ENCODE data around the gene TENM4. TPM values are rescaled to one million over a fixed set of nuclear protein-coding genes. Genes with fewer than 3 reads are reported as not detected.

TENM4 gene
- total RNA-seq, 2 experiments from 2014 or later = not detected

- Histone ChIP-seq H3K4me1 (ENCODE audit: insufficient read depth, low read length, poor library complexity, severe bottlenecking) (no peaks in the 10 kb centered on the region), H3K27ac (ENCODE audit: low read depth, low read length, poor library complexity, severe bottlenecking) (no peak overlapping the region), H4K20me1 (ENCODE audit: insufficient read depth, low read length) (no peaks in the 10 kb centered on the region), H3K36me3 (ENCODE audit: insufficient read depth, low read length) (no peaks in the 10 kb centered on the region), H3K79me2 (ENCODE audit: insufficient read depth, low read depth, low read length) (no peaks in the 10 kb centered on the region), H3K9me3 (ENCODE audit: low read length) (no peaks in the 10 kb centered on the region), H3K4me2 (ENCODE audit: low read length) (no peak overlapping the region), H3K9me2 (ENCODE audit: insufficient read depth, low read length) (no peaks in the 10 kb centered on the region), H3K4me3 (ENCODE audit: low read depth, low read length, poor library complexity, severe bottlenecking) (no peak overlapping the region), H2AFZ (ENCODE audit: low read length) (no peak overlapping the region)
- BruUV-seq (replicated peaks) = no TSS peak
- ChIA-PET POLR2A (no interaction called here), CTCF (ENCODE audit: unreplicated experiment) (interaction anchor here (0.6 kb wide), 1 partner anchor 102 kb away, joined by 3 read pairs; no protein-coding TSS in a partner anchor)
- intact Hi-C loops (cut with micrococcal nuclease; ENCODE audit: unreplicated experiment) = no loop called here
- DNase-seq (ENCODE audit: low spot score) = no peak
- TF ChIP-seq EZH2phosphoT487 (IDR thresholded peaks at IDR 0.05; ENCODE audit: borderline replicate concordance, low read depth, low read length) (no peak), CTCF (conservative IDR thresholded peaks at IDR 0.05; ENCODE audit: low read length) (no peak)
Observed at GRCh38 chr11:79259800-79260199, 181.0 kb downstream of the TENM4 start.

DNA sequence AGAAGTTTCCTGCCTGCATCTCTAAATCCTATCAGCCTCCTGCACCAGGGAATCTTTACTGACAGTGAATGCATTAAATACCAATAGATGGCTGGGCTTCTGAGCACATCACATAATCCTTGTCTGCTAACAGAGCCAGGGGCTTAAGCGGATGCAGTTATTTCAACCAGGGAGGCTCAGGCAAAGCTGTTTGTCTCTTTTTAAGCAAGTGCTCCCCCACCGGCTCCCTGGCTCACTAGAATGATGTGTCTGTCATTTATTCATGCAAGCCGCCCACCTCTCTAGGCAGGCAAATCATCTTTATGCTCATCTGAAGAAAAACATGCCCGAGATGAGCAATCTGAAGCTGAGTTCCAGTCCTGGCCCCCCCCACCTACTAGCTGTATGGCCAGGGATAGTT is 182.3 kb downstream of the TENM4 start:
- POLR2A ChIA-PET = no interaction called here
- no TSS peak for BruUV-seq (replicated peaks)
- Histone ChIP-seq H4K20me1 (ENCODE audit: insufficient read depth, low read length) (no peaks in the 10 kb centered on the region), H3K36me3 (ENCODE audit: insufficient read depth, low read length) (no peaks in the 10 kb centered on the region), H3K4me2 (ENCODE audit: low read length) (no peak overlapping the region), H3K9me3 (ENCODE audit: low read length) (no peaks in the 10 kb centered on the region), H3K4me3 (ENCODE audit: low read depth, low read length, poor library complexity, severe bottlenecking) (no peak overlapping the region), H3K4me1 (ENCODE audit: insufficient read depth, low read length, poor library complexity, severe bottlenecking) (no peaks in the 10 kb centered on the region), H3K9me2 (ENCODE audit: insufficient read depth, low read length) (no peaks in the 10 kb centered on the region), H3K27ac (ENCODE audit: low read depth, low read length, poor library complexity, severe bottlenecking) (no peak overlapping the region), H3K79me2 (ENCODE audit: insufficient read depth, low read depth, low read length) (no peaks in the 10 kb centered on the region), H2AFZ (ENCODE audit: low read length) (no peak overlapping the region)
- intact Hi-C loops (cut with micrococcal nuclease; ENCODE audit: unreplicated experiment) = no loop called here
- no peak for DNase-seq (ENCODE audit: low spot score)
- no peak for TF ChIP-seq EZH2phosphoT487 (IDR thresholded peaks at IDR 0.05; ENCODE audit: borderline replicate concordance, low read depth, low read length)
- TF ChIP-seq CTCF (conservative IDR thresholded peaks at IDR 0.05; ENCODE audit: low read length) = no peak
- CTCF ChIA-PET (ENCODE audit: unreplicated experiment) = no interaction called here

- intact Hi-C loops (cut with micrococcal nuclease; ENCODE audit: unreplicated experiment) = no loop called here
- no peak overlapping the region for H2AFZ ChIP-seq (ENCODE audit: low read length)
- no peak overlapping the region for H3K4me3 ChIP-seq (ENCODE audit: low read depth, low read length, poor library complexity, severe bottlenecking)
- no peaks in the 10 kb centered on the region for H4K20me1 ChIP-seq (ENCODE audit: insufficient read depth, low read length)
- H3K36me3 ChIP-seq (ENCODE audit: insufficient read depth, low read length) = no peaks in the 10 kb centered on the region
- POLR2A ChIA-PET = no interaction called here
- no peaks in the 10 kb centered on the region for H3K9me2 ChIP-seq (ENCODE audit: insufficient read depth, low read length)
- TF ChIP-seq CTCF (conservative IDR thresholded peaks at IDR 0.05; ENCODE audit: low read length) (no peak), EZH2phosphoT487 (IDR thresholded peaks at IDR 0.05; ENCODE audit: borderline replicate concordance, low read depth, low read length) (no peak)
- no peak overlapping the region for H3K4me2 ChIP-seq (ENCODE audit: low read length)
- DNase-seq (ENCODE audit: low spot score) = no peak
- no peaks in the 10 kb centered on the region for H3K9me3 ChIP-seq (ENCODE audit: low read length)
- CTCF ChIA-PET (ENCODE audit: unreplicated experiment) = no interaction called here
- BruUV-seq (replicated peaks) = no TSS peak
- H3K27ac ChIP-seq (ENCODE audit: low read depth, low read length, poor library complexity, severe bottlenecking) = no peak overlapping the region
- no peaks in the 10 kb centered on the region for H3K4me1 ChIP-seq (ENCODE audit: insufficient read depth, low read length, poor library complexity, severe bottlenecking)
- H3K79me2 ChIP-seq (ENCODE audit: insufficient read depth, low read depth, low read length) = no peaks in the 10 kb centered on the region
Observed at GRCh38 chr11:79255965-79256364, 184.9 kb downstream of the TENM4 start.
